Ovary (tissue), 9 donors: ENCODE data around the gene TPM3. TPM values are rescaled to one million over a fixed set of nuclear protein-coding genes. Genes with fewer than 3 reads are reported as not detected.
"Not testable (repeated sequence)": the region's sequence is repeated elsewhere in the genome, so short reads cannot be mapped to it uniquely, and the experiment has no call there.

Experiments used
- DNase-seq, 5 donors: peaks; one replicate each; pipeline ENCODE4 v3.0.0-alpha.2; 2019 to 2020
- H3K27ac ChIP-seq, 2 donors: fragments of 200-600 bp; one replicate each; pipeline versions ENCODE4 v1.5.1 to v1.8.0; 2019 to 2022
- H3K27me3 ChIP-seq: fragments of 200-600 bp; one replicate; pipeline ENCODE4 v1.8.0; 2022
- H3K36me3 ChIP-seq: fragments of 200-600 bp; sonication (generic); one replicate; pipeline ENCODE4 v1.5.1; 2019
- H3K4me1 ChIP-seq: one replicate; pipeline ENCODE4 v1.8.1; 2013; ENCODE audit warnings: mild to moderate bottlenecking, moderate library complexity; ENCODE audit not compliant: insufficient read depth
- H3K4me3 ChIP-seq: fragments of 200-600 bp; sonication (generic); one replicate; pipeline ENCODE4 v1.5.1; 2017
- H3K9me3 ChIP-seq, 2 donors: fragments of 200-600 bp in 1 of 2; sonication (generic) in 1 of 2; one replicate each; pipeline versions ENCODE4 v1.5.1 to v1.8.1; 2013 to 2019; ENCODE audit warnings: mild to moderate bottlenecking in 1 of 2, moderate library complexity in 1 of 2
- EP300 ChIP-seq: sonication (generic); formaldehyde crosslinking; IDR thresholded peaks from one replicate; pipeline ENCODE4 v1.6.1; 2017; ENCODE audit warnings: antibody characterized with exemption
- POLR2A ChIP-seq: fragments of 450-650 bp; IDR thresholded peaks from one replicate; pipeline ENCODE4 v1.6.1; 2017; ENCODE audit warnings: antibody characterized with exemption, mild to moderate bottlenecking, moderate library complexity
- WGBS, 3 donors: extraction: QIAGEN DNeasy Blood & Tissue Kit in 1 of 3; methylation state at CpG; one replicate each; pipeline versions ENCODE4 v1.1.5 to v1.1.7; 2013 to 2017; 5-methylcytosine and 5-hydroxymethylcytosine counted together
- intact Hi-C, 4 donors: fragments of 100-400 bp; cut with DNase I; formaldehyde crosslinking; loops; one replicate each; pipeline versions ENCODE4 v1.11.0 to v1.15.1; 2022 to 2023
- polyA plus RNA-seq, 2 donors: library from polyadenylated mRNA; stranded (reverse); fragments of 200-250 nt in 1 of 2; fragments of 350-450 nt in 1 of 2; fragmentation: Illumina TruSeq in 1 of 2; extraction: RNeasy Lipid Tissue Mini Kit (QIAGEN cat#74804) in 1 of 2; gene quantifications; one replicate each; pipeline ENCODE4 v1.2.3, GENCODE V29; 2013 to 2014
- total RNA-seq, 7 donors: library from RNA; depleted of rRNA in 2 of 7; stranded (reverse); fragments of >200 nt in 2 of 7; fragmentation: NEBNext Ultra II Directional in 3 of 7; extraction: Animal tissue kit (Norgen Biotek cat#: 25700) in 3 of 7; gene quantifications; one replicate each; pipeline versions ENCODE4 v1.1.0 to v1.2.4, GENCODE V29; 2016 to 2023
- TF ChIP-seq, protein P1 (sequence below), 3 donors: fragments of 450-650 bp in 2 of 3; fragments of 200-600 bp in 1 of 3; IDR thresholded peaks; one replicate each; pipeline versions ENCODE4 v1.5.1 to v1.8.0; 2016 to 2022; ENCODE audit warnings: antibody characterized with exemption in 3 of 3, mild to moderate bottlenecking in 1 of 3
- donor health status: DM: no; HTN: no; CAD: no; lungs with moderate emphysema.
- donor health status: DM: no; HTN: no; CAD: no.
- donor health status: Bipolar disorder and iron deficiency.
- donor health status: DM: yes; HTN: yes; CAD: no.
- donor health status: DM: no; HTN: no; CAD: no.
- donor health status: DM: yes; HTN: yes; CAD: no.

Gene TPM3
- total and polyA plus RNA-seq, 9 donors = 78.0 to 316 (median 120) TPM

DNA sequence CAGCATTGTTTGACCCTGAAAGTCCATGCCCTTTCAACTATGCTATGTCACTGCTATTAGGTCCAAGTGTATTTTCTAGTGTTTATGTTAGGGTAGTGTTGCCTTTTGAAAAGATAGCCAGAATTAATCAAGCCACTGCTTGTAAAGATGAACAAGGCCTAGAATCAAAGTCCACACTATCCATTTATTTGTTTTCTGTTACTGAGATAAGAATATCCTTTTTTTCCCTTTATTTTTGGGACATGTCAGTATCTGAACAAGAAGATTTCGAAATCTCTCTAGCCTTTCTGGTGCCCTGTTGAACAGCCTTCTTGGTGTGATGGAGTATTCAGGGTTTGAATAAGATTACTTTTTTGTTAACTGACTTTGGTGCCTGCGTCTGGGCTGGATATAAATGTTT is 45.5 kb upstream of the TPM3 start:
- H3K4me1 ChIP-seq = no peaks in the 10 kb centered on the region
- DNase-seq = no peak
- no peaks in the 10 kb centered on the region for H3K9me3 ChIP-seq
- TF ChIP-seq EP300 = no peak
- TF ChIP-seq, protein P1, sequence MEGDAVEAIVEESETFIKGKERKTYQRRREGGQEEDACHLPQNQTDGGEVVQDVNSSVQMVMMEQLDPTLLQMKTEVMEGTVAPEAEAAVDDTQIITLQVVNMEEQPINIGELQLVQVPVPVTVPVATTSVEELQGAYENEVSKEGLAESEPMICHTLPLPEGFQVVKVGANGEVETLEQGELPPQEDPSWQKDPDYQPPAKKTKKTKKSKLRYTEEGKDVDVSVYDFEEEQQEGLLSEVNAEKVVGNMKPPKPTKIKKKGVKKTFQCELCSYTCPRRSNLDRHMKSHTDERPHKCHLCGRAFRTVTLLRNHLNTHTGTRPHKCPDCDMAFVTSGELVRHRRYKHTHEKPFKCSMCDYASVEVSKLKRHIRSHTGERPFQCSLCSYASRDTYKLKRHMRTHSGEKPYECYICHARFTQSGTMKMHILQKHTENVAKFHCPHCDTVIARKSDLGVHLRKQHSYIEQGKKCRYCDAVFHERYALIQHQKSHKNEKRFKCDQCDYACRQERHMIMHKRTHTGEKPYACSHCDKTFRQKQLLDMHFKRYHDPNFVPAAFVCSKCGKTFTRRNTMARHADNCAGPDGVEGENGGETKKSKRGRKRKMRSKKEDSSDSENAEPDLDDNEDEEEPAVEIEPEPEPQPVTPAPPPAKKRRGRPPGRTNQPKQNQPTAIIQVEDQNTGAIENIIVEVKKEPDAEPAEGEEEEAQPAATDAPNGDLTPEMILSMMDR (IDR thresholded peaks at IDR 0.05) = no peak
- TF ChIP-seq POLR2A = no peak
- H3K27me3 ChIP-seq = no peaks in the 10 kb centered on the region
- intact Hi-C loops = no loop called here
- no peaks in the 10 kb centered on the region for H3K36me3 ChIP-seq
- H3K27ac ChIP-seq = no peak overlapping the region
- WGBS, 3 donors = 84 to 89% (median 89%) methylated on average over 2 of the region's 2 CpGs
- no peak overlapping the region for H3K4me3 ChIP-seq

DNA sequence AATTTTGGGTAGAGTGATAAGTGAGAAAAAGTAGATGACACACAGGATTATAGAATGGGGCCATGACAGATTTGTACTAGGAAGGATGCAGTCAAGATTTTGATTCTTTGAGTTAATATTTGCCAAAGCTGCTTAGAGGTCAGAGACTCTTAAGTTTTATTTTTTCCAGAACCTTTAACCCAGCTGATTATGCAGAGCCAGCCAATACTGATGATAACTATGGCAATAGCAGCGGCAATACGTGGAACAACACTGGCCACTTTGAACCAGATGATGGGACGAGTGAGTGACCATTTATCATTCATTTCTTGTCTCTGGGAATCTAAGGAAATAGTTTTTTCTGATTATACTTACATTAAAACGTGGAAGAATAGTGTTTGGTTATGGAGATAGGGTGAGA is 45.0 kb upstream of the TPM3 start:
- WGBS, 3 donors = 81 to 86% (median 84%) methylated on average over 4 of the region's 4 CpGs
- no peaks in the 10 kb centered on the region for H3K4me1 ChIP-seq
- H3K4me3 ChIP-seq = no peak overlapping the region
- no peak for DNase-seq
- intact Hi-C loops = no loop called here
- H3K9me3 ChIP-seq = no peaks in the 10 kb centered on the region
- no peaks in the 10 kb centered on the region for H3K36me3 ChIP-seq
- no peaks in the 10 kb centered on the region for H3K27me3 ChIP-seq
- H3K27ac ChIP-seq = no peak overlapping the region
- TF ChIP-seq EP300 (no peak), POLR2A (no peak)
- TF ChIP-seq, protein P1 (IDR thresholded peaks at IDR 0.05) = no peak

DNA sequence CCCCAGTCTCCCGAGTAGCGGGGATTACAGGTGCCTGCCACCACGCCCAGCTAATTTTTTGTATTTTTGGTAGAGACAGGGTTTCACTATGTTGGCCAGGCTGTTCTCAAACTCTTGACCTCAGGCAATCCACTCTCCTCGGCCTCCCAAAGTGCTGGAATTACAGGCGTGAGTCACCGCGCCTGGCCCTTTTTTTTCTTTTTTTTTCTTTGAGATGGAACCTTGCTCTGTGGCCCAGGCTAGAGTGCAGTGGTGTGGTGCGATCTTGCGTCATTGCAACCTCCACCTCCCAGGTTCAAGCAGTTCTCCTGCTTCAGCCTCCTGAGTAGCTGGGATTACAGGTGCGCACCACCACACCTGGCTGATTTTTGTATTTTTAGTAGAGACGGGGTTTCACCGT is 41.2 kb upstream of the TPM3 start:
- H3K36me3 ChIP-seq, H3K4me3 ChIP-seq, H3K4me1 ChIP-seq, H3K9me3 ChIP-seq, intact Hi-C loops, H3K27me3 ChIP-seq, H3K27ac ChIP-seq, DNase-seq: not testable (repeated sequence)
- WGBS, 3 donors = 92 to 95% (median 93%) methylated on average over 12 of the region's 12 CpGs

DNA sequence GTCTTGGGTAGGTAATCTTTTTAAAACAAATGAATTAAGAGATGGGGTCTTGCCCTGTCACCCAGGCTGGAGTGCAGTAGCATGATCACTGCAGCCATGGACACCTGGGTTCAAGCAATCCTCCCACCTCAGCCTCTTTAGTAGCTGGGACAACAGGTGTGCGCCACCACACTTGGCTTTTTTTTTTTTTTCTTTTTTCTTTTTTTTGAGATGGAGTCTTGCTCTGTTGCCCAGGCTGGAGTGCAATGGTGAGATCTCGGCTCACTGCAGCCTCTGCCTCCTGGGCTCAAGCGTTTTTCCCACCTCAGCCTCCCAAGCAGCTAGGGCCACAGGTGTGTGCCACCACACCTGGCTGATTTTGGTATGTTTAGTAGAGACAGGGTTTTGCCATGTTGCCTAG is 39.2 kb upstream of the TPM3 start:
- intact Hi-C loops, H3K9me3 ChIP-seq, H3K36me3 ChIP-seq, H3K4me1 ChIP-seq, H3K4me3 ChIP-seq, H3K27me3 ChIP-seq, H3K27ac ChIP-seq, DNase-seq: not testable (repeated sequence)
- WGBS, 3 donors = 93 to 98% (median 97%) methylated on average over 3 of the region's 3 CpGs

DNA sequence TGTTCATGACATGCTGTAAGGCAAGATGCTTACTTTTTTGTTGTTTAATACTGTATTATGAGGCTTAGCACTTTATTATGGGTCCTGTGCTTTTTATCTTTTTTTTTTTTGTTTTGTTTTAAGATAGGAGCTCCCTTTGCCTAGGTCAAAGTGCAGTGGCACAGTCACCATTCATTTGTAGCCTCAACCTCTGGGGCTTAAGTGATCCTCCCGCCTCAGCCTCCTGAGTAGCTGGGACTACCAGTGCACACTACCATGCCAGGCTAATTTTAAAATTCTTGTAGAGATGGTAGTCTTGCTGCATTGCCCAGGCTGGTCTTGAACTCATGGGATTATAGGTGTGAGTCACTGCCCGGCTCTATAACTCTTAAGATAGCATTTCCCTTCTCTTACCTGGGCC is 33.5 kb upstream of the TPM3 start:
- Histone ChIP-seq H3K9me3 (no peaks in the 10 kb centered on the region), H3K4me1 (no peaks in the 10 kb centered on the region), H3K27ac (no peak overlapping the region), H3K4me3 (no peak overlapping the region), H3K27me3 (no peaks in the 10 kb centered on the region), H3K36me3 (no peaks in the 10 kb centered on the region)
- intact Hi-C loops = no loop called here
- WGBS, 3 donors = 90 to 95% (median 93%) methylated on average over 2 of the region's 2 CpGs
- TF ChIP-seq, protein P1 (IDR thresholded peaks at IDR 0.05) = no peak
- TF ChIP-seq POLR2A (no peak), EP300 (no peak)
- no peak for DNase-seq

DNA sequence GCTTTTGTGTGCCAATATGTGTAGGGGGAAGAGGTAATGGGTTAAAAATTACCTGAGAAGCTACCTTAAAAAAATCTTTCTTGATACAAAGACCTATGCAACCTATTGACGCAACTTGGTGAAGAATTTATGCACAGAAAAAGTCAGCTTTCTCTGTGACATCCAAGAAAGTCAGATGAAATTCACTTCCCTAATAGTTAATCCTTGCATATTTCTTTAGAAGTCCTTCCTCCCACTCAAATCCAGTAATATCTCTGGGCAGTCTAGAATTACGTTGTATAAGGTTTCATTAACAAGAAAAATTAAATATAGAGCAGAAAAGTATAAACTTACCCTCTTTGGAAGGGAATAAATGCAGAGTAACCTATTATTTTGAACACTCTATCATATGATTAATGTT is 31.7 kb upstream of the TPM3 start:
- intact Hi-C loops = no loop called here
- Histone ChIP-seq H3K9me3 (no peaks in the 10 kb centered on the region), H3K36me3 (no peaks in the 10 kb centered on the region), H3K4me1 (peaks cover 3% of the 10 kb centered on the region), H3K27me3 (no peaks in the 10 kb centered on the region), H3K27ac (no peak overlapping the region), H3K4me3 (no peak overlapping the region)
- WGBS, 3 donors = 19 to 30% (median 26%) methylated on average over 2 of the region's 2 CpGs
- DNase-seq = no peak
- TF ChIP-seq, protein P1 (IDR thresholded peaks at IDR 0.05) = no peak
- TF ChIP-seq EP300 (no peak), POLR2A (no peak)
